Trophoblast cell (in vitro differentiated cells and primary cell): Measurements from ENCODE around the gene NUDT4B.
"Not testable (repeated sequence)": the region's sequence is repeated elsewhere in the genome, so short reads cannot be mapped to it uniquely, and the experiment has no call there.

Experiments
- DNase-seq, 2 donors: peaks; one replicate each; pipeline ENCODE4 v3.0.0-alpha.2; 2016
- H2AFZ ChIP-seq: 2 replicates; pipeline ENCODE4 v1.6.1; 2013; ENCODE audit warnings: low read length, moderate library complexity, mild to moderate bottlenecking; ENCODE audit not compliant: insufficient read depth, poor library complexity
- H2AK5ac ChIP-seq: 2 replicates; pipeline ENCODE4 v1.6.1; 2013; ENCODE audit warnings: mild to moderate bottlenecking, low read length
- H2BK120ac ChIP-seq: 2 replicates; pipeline ENCODE4 v1.6.1; 2013; ENCODE audit warnings: low read length, mild to moderate bottlenecking, moderate library complexity; ENCODE audit not compliant: insufficient read depth, poor library complexity
- H2BK12ac ChIP-seq: 2 replicates; pipeline ENCODE4 v1.6.1; 2013; ENCODE audit warnings: mild to moderate bottlenecking, low read length, moderate library complexity
- H2BK5ac ChIP-seq: 2 replicates; pipeline ENCODE4 v1.6.1; 2013; ENCODE audit warnings: low read length, low read depth, moderate library complexity, mild to moderate bottlenecking; ENCODE audit not compliant: poor library complexity
- H3K14ac ChIP-seq: 2 replicates; pipeline ENCODE4 v1.6.1; 2013; ENCODE audit warnings: mild to moderate bottlenecking, low read length
- H3K18ac ChIP-seq: 2 replicates; pipeline ENCODE4 v1.6.1; 2013; ENCODE audit warnings: mild to moderate bottlenecking, low read length
- H3K23ac ChIP-seq: 2 replicates; pipeline ENCODE4 v1.6.1; 2013; ENCODE audit warnings: low read length
- H3K27ac ChIP-seq: 2 replicates; pipeline ENCODE4 v1.5.1; 2013; ENCODE audit warnings: low read depth, mild to moderate bottlenecking, inconsistent platforms, low read length, moderate library complexity
- H3K27me3 ChIP-seq: 2 replicates; pipeline ENCODE4 v1.6.1; 2013; ENCODE audit warnings: inconsistent platforms, mild to moderate bottlenecking, low read length, moderate library complexity; ENCODE audit not compliant: insufficient read depth
- H3K36me3 ChIP-seq, 2 experiments: 1 replicate in 1 of 2; 2 replicates in 1 of 2; pipeline ENCODE4 v1.6.1; 2013; ENCODE audit warnings: low read length in 2 of 2, mild to moderate bottlenecking in 2 of 2, moderate library complexity in 1 of 2; ENCODE audit not compliant: insufficient read depth in 2 of 2, control insufficient read depth in 1 of 2
- H3K4ac ChIP-seq: 2 replicates; pipeline ENCODE4 v1.6.1; 2013; ENCODE audit warnings: low read depth, mild to moderate bottlenecking, low read length, moderate library complexity
- H3K4me1 ChIP-seq, 2 experiments: 1 replicate in 1 of 2; 2 replicates in 1 of 2; pipeline ENCODE4 v1.6.1; 2013; ENCODE audit warnings: low read length in 2 of 2, mild to moderate bottlenecking in 2 of 2, moderate library complexity in 1 of 2; ENCODE audit not compliant: insufficient read depth in 2 of 2, control insufficient read depth in 1 of 2
- H3K4me2 ChIP-seq: 2 replicates; pipeline ENCODE4 v1.6.1; 2013; ENCODE audit warnings: inconsistent platforms, mild to moderate bottlenecking, low read length, moderate library complexity
- H3K4me3 ChIP-seq: 2 replicates; pipeline ENCODE4 v1.5.1; 2013; ENCODE audit warnings: mild to moderate bottlenecking, low read depth, low read length, inconsistent platforms
- H3K79me1 ChIP-seq: one replicate; pipeline ENCODE4 v1.6.1; 2013; ENCODE audit warnings: low read length
- H3K79me2 ChIP-seq: 2 replicates; pipeline ENCODE4 v1.6.1; 2013; ENCODE audit warnings: low read length, mild to moderate bottlenecking; ENCODE audit not compliant: control insufficient read depth, insufficient read depth, poor library complexity
- H3K9ac ChIP-seq: 2 replicates; pipeline ENCODE4 v1.6.1; 2013; ENCODE audit warnings: mild to moderate bottlenecking, low read length
- H3K9me3 ChIP-seq: 2 replicates; pipeline ENCODE4 v1.6.1; 2013; ENCODE audit warnings: low read depth, mild to moderate bottlenecking, control low read depth, inconsistent platforms, low read length; ENCODE audit not compliant: insufficient read depth
- H4K12ac ChIP-seq: 2 replicates; pipeline ENCODE4 v1.6.1; 2013; ENCODE audit warnings: low read depth, mild to moderate bottlenecking, low read length, moderate library complexity
- H4K8ac ChIP-seq: 2 replicates; pipeline ENCODE4 v1.6.1; 2013; ENCODE audit warnings: low read depth, mild to moderate bottlenecking, low read length, moderate library complexity
- H4K91ac ChIP-seq: one replicate; pipeline ENCODE4 v1.6.1; 2013; ENCODE audit warnings: low read depth, mild to moderate bottlenecking, low read length, moderate library complexity
- WGBS: extraction: QIAGEN DNeasy Blood & Tissue Kit; methylation state at CpG from one replicate; pipeline ENCODE4 v1.1.7; 2013; ENCODE audit warnings: missing lambda C conversion rate; ENCODE audit not compliant: insufficient read length, insufficient coverage; ENCODE audit errors: extremely low coverage; 5-methylcytosine and 5-hydroxymethylcytosine counted together

NUDT4B gene

GRCh38 chr1:148759749-148760148, 11.2 kb downstream of the NUDT4B start:
- H4K8ac ChIP-seq, H2BK12ac ChIP-seq, H3K27ac ChIP-seq, H3K27me3 ChIP-seq, H2BK120ac ChIP-seq, H3K4me3 ChIP-seq, H3K4me1 ChIP-seq, H3K36me3 ChIP-seq, H3K14ac ChIP-seq, H4K91ac ChIP-seq, H3K79me1 ChIP-seq, H4K12ac ChIP-seq, H2AK5ac ChIP-seq, H3K18ac ChIP-seq, H3K4ac ChIP-seq, H3K79me2 ChIP-seq, H3K9ac ChIP-seq, H3K9me3 ChIP-seq, H2AFZ ChIP-seq, H3K23ac ChIP-seq, H2BK5ac ChIP-seq, H3K4me2 ChIP-seq, DNase-seq: not testable (repeated sequence)
- no CpG with 5 or more reads among the region's 2 CpGs for WGBS

DNA sequence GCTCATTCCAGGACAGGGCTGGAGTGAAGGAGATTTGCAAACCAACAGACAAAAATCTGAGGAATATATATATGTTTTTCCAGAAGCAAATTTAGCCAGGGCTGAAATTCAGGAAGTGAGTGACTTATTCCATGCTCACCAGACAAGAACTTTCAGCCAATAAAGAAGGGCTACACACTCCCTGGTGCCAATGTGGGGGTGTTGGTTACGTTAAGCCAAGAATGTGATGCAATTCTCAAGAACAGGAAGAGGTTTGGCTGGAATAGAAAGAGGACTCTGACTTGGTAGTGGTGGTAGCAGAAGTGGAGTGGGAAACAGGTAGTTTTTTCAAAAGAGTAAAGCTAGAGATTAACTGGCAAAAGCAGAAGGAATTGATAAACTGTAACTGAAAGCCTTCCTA, 11.6 kb downstream of the NUDT4B start:
- H2BK12ac ChIP-seq, H3K14ac ChIP-seq, H3K79me2 ChIP-seq, H3K4me1 ChIP-seq, H3K79me1 ChIP-seq, H2AK5ac ChIP-seq, H2BK5ac ChIP-seq, H2BK120ac ChIP-seq, H3K27ac ChIP-seq, DNase-seq, H3K9ac ChIP-seq, H3K4ac ChIP-seq, H3K36me3 ChIP-seq, H3K18ac ChIP-seq, H2AFZ ChIP-seq, H3K27me3 ChIP-seq, H3K4me2 ChIP-seq, H4K12ac ChIP-seq, H4K8ac ChIP-seq, H3K4me3 ChIP-seq, H3K9me3 ChIP-seq, H4K91ac ChIP-seq, H3K23ac ChIP-seq: not testable (repeated sequence)
- no CpG with 5 or more reads among the region's 1 CpG for WGBS

GRCh38 chr1:148761360-148761759, 12.8 kb downstream of the NUDT4B start:
- not testable (repeated sequence) for H3K4me2 ChIP-seq, H2BK5ac ChIP-seq, H3K27me3 ChIP-seq, H2AFZ ChIP-seq, H3K79me2 ChIP-seq, H2BK12ac ChIP-seq, H4K91ac ChIP-seq, H3K36me3 ChIP-seq, H2BK120ac ChIP-seq, H3K18ac ChIP-seq, H3K9me3 ChIP-seq, H3K14ac ChIP-seq, H3K4ac ChIP-seq, H3K9ac ChIP-seq, H4K12ac ChIP-seq, H3K23ac ChIP-seq, DNase-seq, H3K4me3 ChIP-seq, H3K4me1 ChIP-seq, H3K79me1 ChIP-seq, H2AK5ac ChIP-seq, H4K8ac ChIP-seq, H3K27ac ChIP-seq

GRCh38 chr1:148765238-148766019, 16.9 kb downstream of the NUDT4B start:
- H3K4me2 ChIP-seq, DNase-seq, H3K23ac ChIP-seq, H3K79me2 ChIP-seq, H2BK5ac ChIP-seq, H2AK5ac ChIP-seq, H3K4me3 ChIP-seq, H3K4ac ChIP-seq, H3K9me3 ChIP-seq, H3K36me3 ChIP-seq, H3K4me1 ChIP-seq, H3K18ac ChIP-seq, H3K79me1 ChIP-seq, H2BK12ac ChIP-seq, H3K9ac ChIP-seq, H4K91ac ChIP-seq, H2AFZ ChIP-seq, H3K14ac ChIP-seq, H3K27ac ChIP-seq, H4K12ac ChIP-seq, H2BK120ac ChIP-seq, H4K8ac ChIP-seq, H3K27me3 ChIP-seq: not testable (repeated sequence)
- no CpG with 5 or more reads among the region's 5 CpGs for WGBS
